Thyroid gland (tissue), 4 donors: ENCODE data around the gene MAP1B. TPM values are rescaled to one million over a fixed set of nuclear protein-coding genes. Genes with fewer than 3 reads are reported as not detected.

Experiments used
- DNase-seq, 2 donors: peaks; one replicate each; pipeline ENCODE4 v3.0.0-alpha.2; 2019
- H3K27ac ChIP-seq, 3 donors: fragments of 200-600 bp; sonication (generic); 1 replicate in 2 of 3; 2 replicates in 1 of 3; pipeline ENCODE4 v1.5.1; 2016 to 2019; ENCODE audit warnings: mild to moderate bottlenecking in 1 of 3, moderate library complexity in 1 of 3
- H3K27me3 ChIP-seq: fragments of 200-600 bp; sonication (generic); one replicate; pipeline ENCODE4 v1.5.1; 2019
- H3K36me3 ChIP-seq, 2 donors: fragments of 200-600 bp; sonication (generic); one replicate each; pipeline ENCODE4 v1.5.1; 2016 to 2019
- H3K4me1 ChIP-seq, 2 donors: fragments of 200-600 bp; sonication (generic); one replicate each; pipeline ENCODE4 v1.5.1; 2017 to 2019
- H3K4me3 ChIP-seq, 3 donors: fragments of 200-600 bp; sonication (generic); replicated peaks in 1 of 3; 1 replicate in 2 of 3; 2 replicates in 1 of 3; pipeline ENCODE4 v1.5.1; 2016; ENCODE audit warnings: mild to moderate bottlenecking in 1 of 3
- H3K9me3 ChIP-seq: fragments of 200-600 bp; sonication (generic); one replicate; pipeline ENCODE4 v1.5.1; 2017
- CTCF ChIP-seq, 6 experiments: fragments of 200-600 bp in 3 of 6; fragments of 450-650 bp in 3 of 6; sonication (generic) in 3 of 6; IDR thresholded peaks; one replicate each; pipeline ENCODE4 v1.5.1; 2016 to 2019; ENCODE audit warnings: antibody characterized with exemption in 6 of 6, mild to moderate bottlenecking in 2 of 6, inconsistent platforms in 1 of 6, moderate library complexity in 1 of 6
- POLR2A ChIP-seq, 2 donors: fragments of 450-650 bp; IDR thresholded peaks; one replicate each; pipeline ENCODE4 v1.6.1; 2017; ENCODE audit warnings: antibody characterized with exemption in 2 of 2, mild to moderate bottlenecking in 2 of 2, moderate library complexity in 1 of 2
- WGBS, 2 donors: methylation state at CpG; one replicate each; pipeline ENCODE4 v1.1.5; 2017; 5-methylcytosine and 5-hydroxymethylcytosine counted together
- intact Hi-C: fragments of 100-400 bp; cut with DNase I; formaldehyde crosslinking; loops from one replicate; pipeline ENCODE4 v1.15.1; 2023
- total RNA-seq, 4 donors: library from RNA; depleted of rRNA; stranded (reverse); fragments of >200 nt; gene quantifications; one replicate each; pipeline ENCODE4 v1.2.3, GENCODE V29; 2016

MAP1B gene
- total RNA-seq, 4 donors from 2014 or later: 40.3 to 94.9 (median 56.3) TPM

GRCh38 chr5:72188166-72188565, 80.9 kb downstream of the MAP1B start:
- DNase-seq: no peak
- no peaks in the 10 kb centered on the region for H3K4me1 ChIP-seq
- H3K27ac ChIP-seq: no peak overlapping the region
- no peaks in the 10 kb centered on the region for H3K36me3 ChIP-seq
- 73 to 75% methylated on average over 2 of the region's 2 CpGs for WGBS, 2 donors
- H3K27me3 ChIP-seq: no peaks in the 10 kb centered on the region
- TF ChIP-seq POLR2A (IDR thresholded peaks at IDR 0.05): no peak
- no peak overlapping the region for H3K4me3 ChIP-seq
- H3K9me3 ChIP-seq: no peaks in the 10 kb centered on the region
- intact Hi-C loops: no loop called here

DNA sequence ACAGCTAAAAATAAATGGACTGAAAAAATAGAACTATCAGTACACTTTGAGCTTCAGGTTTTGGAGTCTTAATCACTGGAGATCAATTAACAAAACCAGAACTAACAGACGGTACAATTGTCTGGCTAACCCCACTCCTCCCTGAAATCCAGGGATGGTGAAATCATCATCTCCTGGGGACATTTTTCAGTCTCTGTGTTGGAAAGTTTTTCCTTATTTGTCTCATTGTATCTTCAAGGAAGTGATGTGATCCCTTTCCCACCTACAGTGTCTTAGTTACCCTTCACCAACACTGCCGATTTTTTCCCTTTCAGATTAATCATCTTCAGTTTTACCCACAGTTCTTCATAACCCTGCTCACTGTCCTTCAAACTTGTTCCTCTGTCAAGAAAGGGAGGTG, 81.9 kb downstream of the MAP1B start:
- H3K4me3 ChIP-seq: no peak overlapping the region
- TF ChIP-seq CTCF (IDR thresholded peaks at IDR 0.05) (no peak), POLR2A (IDR thresholded peaks at IDR 0.05) (no peak)
- intact Hi-C loops: no loop called here
- no peaks in the 10 kb centered on the region for H3K36me3 ChIP-seq
- no peaks in the 10 kb centered on the region for H3K9me3 ChIP-seq
- DNase-seq: no peak
- no peak overlapping the region for H3K27ac ChIP-seq
- H3K27me3 ChIP-seq: no peaks in the 10 kb centered on the region
- 76 to 93% methylated on average over 2 of the region's 2 CpGs for WGBS, 2 donors
- H3K4me1 ChIP-seq: no peaks in the 10 kb centered on the region

- H3K4me1 ChIP-seq: no peaks in the 10 kb centered on the region
- no peaks in the 10 kb centered on the region for H3K27me3 ChIP-seq
- no peak for TF ChIP-seq CTCF (IDR thresholded peaks at IDR 0.05)
- TF ChIP-seq POLR2A (IDR thresholded peaks at IDR 0.05): no peak
- 63 to 75% methylated on average over 3 of the region's 3 CpGs for WGBS, 2 donors
- no peak overlapping the region for H3K27ac ChIP-seq
- no peak for DNase-seq
- peaks cover 0 to 5% of the 10 kb centered on the region in 2 donors for H3K36me3 ChIP-seq
- H3K9me3 ChIP-seq: no peaks in the 10 kb centered on the region
- no peak overlapping the region for H3K4me3 ChIP-seq
- intact Hi-C loops: no loop called here
These were observed 84.1 kb downstream of the MAP1B start for GRCh38 chr5:72191404-72191803.

GRCh38 chr5:72194846-72195245, 87.6 kb downstream of the MAP1B start:
- TF ChIP-seq POLR2A (IDR thresholded peaks at IDR 0.05) (no peak), CTCF (IDR thresholded peaks at IDR 0.05) (no peak)
- Histone ChIP-seq H3K4me3 (no peak overlapping the region), H3K27me3 (no peaks in the 10 kb centered on the region), H3K4me1 (no peaks in the 10 kb centered on the region), H3K36me3 (peaks cover 0 to 5% of the 10 kb centered on the region in 2 donors), H3K9me3 (no peaks in the 10 kb centered on the region), H3K27ac (no peak overlapping the region)
- intact Hi-C loops: no loop called here
- no peak for DNase-seq
- 88 to 94% methylated on average over 6 of the region's 6 CpGs for WGBS, 2 donors

DNA sequence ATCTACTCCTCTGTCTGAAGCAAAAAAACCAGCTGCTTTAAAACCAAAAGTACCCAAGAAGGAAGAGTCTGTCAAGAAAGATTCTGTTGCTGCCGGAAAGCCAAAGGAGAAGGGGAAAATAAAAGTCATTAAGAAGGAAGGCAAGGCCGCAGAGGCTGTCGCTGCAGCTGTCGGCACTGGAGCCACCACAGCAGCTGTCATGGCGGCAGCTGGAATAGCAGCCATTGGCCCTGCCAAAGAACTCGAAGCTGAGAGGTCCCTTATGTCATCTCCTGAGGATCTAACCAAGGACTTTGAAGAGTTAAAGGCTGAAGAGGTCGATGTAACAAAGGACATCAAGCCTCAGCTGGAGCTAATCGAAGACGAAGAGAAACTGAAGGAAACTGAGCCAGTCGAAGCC, 88.3 kb downstream of the MAP1B start:
- intact Hi-C loops: no loop called here
- no peak for DNase-seq
- TF ChIP-seq POLR2A (IDR thresholded peaks at IDR 0.05) (no peak), CTCF (IDR thresholded peaks at IDR 0.05) (no peak)
- H3K27ac ChIP-seq: no peak overlapping the region
- H3K27me3 ChIP-seq: no peaks in the 10 kb centered on the region
- H3K36me3 ChIP-seq: peaks cover 0 to 5% of the 10 kb centered on the region in 2 donors
- no peaks in the 10 kb centered on the region for H3K4me1 ChIP-seq
- WGBS, 2 donors: 93 to 97% methylated on average over 10 of the region's 10 CpGs
- H3K9me3 ChIP-seq: no peaks in the 10 kb centered on the region
- H3K4me3 ChIP-seq: no peak overlapping the region

- DNase-seq: no peak
- no peak for TF ChIP-seq POLR2A (IDR thresholded peaks at IDR 0.05)
- TF ChIP-seq CTCF (IDR thresholded peaks at IDR 0.05): no peak
- Histone ChIP-seq H3K4me3 (no peak overlapping the region), H3K36me3 (peaks cover 0 to 5% of the 10 kb centered on the region in 2 donors), H3K9me3 (no peaks in the 10 kb centered on the region), H3K4me1 (no peaks in the 10 kb centered on the region), H3K27me3 (no peaks in the 10 kb centered on the region), H3K27ac (no peak overlapping the region)
- WGBS, 2 donors: 94 to 98% methylated on average over 5 of the region's 5 CpGs
- intact Hi-C loops: no loop called here
These were observed 90.1 kb downstream of the MAP1B start for GRCh38 chr5:72197393-72197792.
